Smooth muscle cell (in vitro differentiated cells): ENCODE results near the gene SUPT6H. TPM values are rescaled to one million over a fixed set of nuclear protein-coding genes. Genes with fewer than 3 reads are reported as not detected.

ENCODE experiments used
- DNase-seq: peaks from one replicate; lab custom pipeline; 2025; ENCODE audit not compliant: unreplicated experiment; lab: John Stamatoyannopoulos, UW
- H2AFZ ChIP-seq: fragments of 200-600 bp; sonication (generic); 2 replicates; pipeline ENCODE4 v1.6.0; 2016; ENCODE audit warnings: antibody characterized with exemption, low read depth, mild to moderate bottlenecking
- H3F3A ChIP-seq: fragments of 200-600 bp; sonication (generic); 2 replicates; pipeline ENCODE4 v1.6.0; 2017; ENCODE audit warnings: antibody characterized with exemption, low read depth
- H3K27ac ChIP-seq: fragments of 200-600 bp; sonication (generic); 2 replicates; pipeline ENCODE4 v1.5.1; 2016; ENCODE audit warnings: low read depth, mild to moderate bottlenecking
- H3K27me3 ChIP-seq: fragments of 200-600 bp; sonication (generic); 2 replicates; pipeline ENCODE4 v1.6.1; 2016; ENCODE audit warnings: low read depth, mild to moderate bottlenecking
- H3K36me3 ChIP-seq: fragments of 200-600 bp; sonication (generic); 2 replicates; pipeline ENCODE4 v1.5.1; 2016; ENCODE audit warnings: low read depth
- H3K4me1 ChIP-seq: fragments of 200-600 bp; sonication (generic); 2 replicates; pipeline ENCODE4 v1.5.1; 2016; ENCODE audit warnings: low read depth
- H3K4me2 ChIP-seq: fragments of 200-600 bp; sonication (generic); 2 replicates; pipeline ENCODE4 v1.6.0; 2016; ENCODE audit warnings: mild to moderate bottlenecking
- H3K4me3 ChIP-seq: fragments of 200-600 bp; sonication (generic); 2 replicates; pipeline ENCODE4 v1.5.1; 2016; ENCODE audit warnings: mild to moderate bottlenecking
- H3K79me2 ChIP-seq: fragments of 200-600 bp; sonication (generic); 2 replicates; pipeline ENCODE4 v1.6.0; 2016; ENCODE audit warnings: low read depth, mild to moderate bottlenecking
- H3K9ac ChIP-seq: fragments of 200-600 bp; sonication (generic); 2 replicates; pipeline ENCODE4 v1.6.0; 2016; ENCODE audit warnings: low read depth
- H3K9me3 ChIP-seq: fragments of 200-600 bp; sonication (generic); replicated peaks from 2 replicates; pipeline ENCODE4 v1.5.1; 2016; ENCODE audit warnings: low read depth
- H4K20me1 ChIP-seq: fragments of 200-600 bp; sonication (generic); 2 replicates; pipeline ENCODE4 v1.6.0; 2016; ENCODE audit warnings: low read depth
- CTCF ChIP-seq: fragments of 200-600 bp; sonication (generic); IDR thresholded peaks from 2 replicates; pipeline ENCODE4 v1.5.1; 2017; ENCODE audit warnings: borderline replicate concordance, mild to moderate bottlenecking, antibody characterized with exemption; ENCODE audit not compliant: insufficient read depth, poor library complexity, severe bottlenecking
- WGBS: methylation state at CpG from one replicate; pipeline ENCODE4 v1.1.7; 2016; ENCODE audit warnings: low lambda C conversion rate; 5-methylcytosine and 5-hydroxymethylcytosine counted together
- polyA plus RNA-seq: library from polyadenylated mRNA; unstranded; fragments of >200 nt; fragmentation: Nextera tagmentation; extraction: Ambion mirVana; gene quantifications from 2 replicates; pipeline ENCODE4 v1.2.1, GENCODE V29; 2016
- total RNA-seq: library from RNA; depleted of rRNA; stranded (reverse); fragments of >200 nt; gene quantifications from 2 replicates; pipeline ENCODE4 v1.2.3, GENCODE V29; 2014

Gene SUPT6H
- total and polyA plus RNA-seq, 2 experiments from 2014 or later: 22.4 to 64.0 TPM

DNA sequence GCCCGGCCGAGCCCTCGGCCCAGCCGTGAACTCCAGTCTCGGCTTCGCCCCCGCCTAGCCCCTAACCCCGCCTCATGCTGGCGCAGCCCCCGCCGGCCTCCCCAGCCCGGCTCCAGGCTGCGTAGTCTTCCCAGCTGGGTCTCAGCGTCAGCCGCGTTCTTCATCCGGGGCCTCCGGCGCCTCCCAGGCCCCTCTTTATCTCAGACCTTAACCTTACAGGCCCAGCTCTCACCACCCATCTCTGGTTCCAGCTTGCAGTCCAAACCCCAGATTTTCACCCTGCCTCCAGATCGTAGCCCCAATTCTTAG lies 49.7 kb downstream of the SUPT6H start, which contains the start of gene PROCA1:
PROCA1 (minus strand) TSS at position 166 of the 309 bp plus-strand sequence. CDS start 228 bp downstream, outside the sequence.
- Histone ChIP-seq H3K9me3 (no peaks in the 10 kb centered on the region), H3K27me3 (no peaks in the 10 kb centered on the region), H3K79me2 (peaks cover 12% of the 10 kb centered on the region), H3F3A (peaks cover 29% of the 10 kb centered on the region), H4K20me1 (peaks cover 23% of the 10 kb centered on the region), H3K4me3 (peak within 1 kb of the TSS; percentile 66), H3K9ac (peak within 1 kb of the TSS; percentile 63), H3K36me3 (no peaks in the 10 kb centered on the region), H3K4me1 (peaks cover 18% of the 10 kb centered on the region), H3K27ac (peak within 1 kb of the TSS; percentile 81), H3K4me2 (peak within 1 kb of the TSS; percentile 96), H2AFZ (no peak within 1 kb of the TSS)
- whole genome bisulfite sequencing: 0% methylated on average over 19 of the region's 20 CpGs
- DNase-seq: no peak
- TF ChIP-seq CTCF: no peak

DNA sequence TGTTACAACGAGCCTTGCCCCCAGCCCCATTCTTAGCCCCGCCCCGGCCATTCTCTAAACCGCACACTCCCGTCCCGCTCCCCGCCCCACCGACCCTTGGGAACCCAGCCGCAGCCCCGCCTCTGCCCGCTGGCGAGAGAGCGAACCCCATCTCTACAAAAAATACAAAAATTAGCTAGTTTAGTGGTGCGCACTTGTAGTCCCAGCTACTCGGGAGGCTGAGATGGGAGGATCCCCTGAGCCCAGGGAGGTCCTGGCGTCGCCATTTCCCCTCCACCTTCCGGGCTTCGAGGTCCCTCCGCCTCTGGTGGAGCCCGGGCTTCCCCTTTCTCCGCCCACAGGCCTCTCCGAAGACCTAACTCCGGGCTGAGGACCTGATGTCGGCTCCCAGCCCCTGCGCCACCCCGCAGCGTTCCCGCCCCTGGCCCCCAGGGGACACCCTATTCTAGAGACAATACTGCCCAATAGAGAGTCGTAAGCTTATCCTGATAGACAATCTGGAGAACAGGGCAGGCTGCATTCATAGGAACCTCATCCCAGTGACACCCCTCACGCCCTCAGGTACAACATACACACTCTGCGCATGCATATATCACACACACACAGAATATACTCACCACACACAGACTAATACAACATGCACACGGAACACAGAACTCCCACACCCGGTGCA lies 50.2 kb downstream of the SUPT6H start:
- Histone ChIP-seq H3K4me3 (peak overlapping the region; percentile 66), H3K9me3 (no peaks in the 10 kb centered on the region), H3F3A (peaks cover 29% of the 10 kb centered on the region), H3K27me3 (no peaks in the 10 kb centered on the region), H4K20me1 (peaks cover 26% of the 10 kb centered on the region), H3K4me2 (peak overlapping the region; percentile 96), H3K9ac (peak overlapping the region; percentile 63), H3K27ac (peak overlapping the region; percentile 81), H3K36me3 (no peaks in the 10 kb centered on the region), H3K4me1 (peaks cover 18% of the 10 kb centered on the region), H2AFZ (no peak overlapping the region), H3K79me2 (peaks cover 17% of the 10 kb centered on the region)
- WGBS: 18% methylated on average over 24 of the region's 34 CpGs
- peak; percentile 35 for DNase-seq
- no peak for TF ChIP-seq CTCF

DNA sequence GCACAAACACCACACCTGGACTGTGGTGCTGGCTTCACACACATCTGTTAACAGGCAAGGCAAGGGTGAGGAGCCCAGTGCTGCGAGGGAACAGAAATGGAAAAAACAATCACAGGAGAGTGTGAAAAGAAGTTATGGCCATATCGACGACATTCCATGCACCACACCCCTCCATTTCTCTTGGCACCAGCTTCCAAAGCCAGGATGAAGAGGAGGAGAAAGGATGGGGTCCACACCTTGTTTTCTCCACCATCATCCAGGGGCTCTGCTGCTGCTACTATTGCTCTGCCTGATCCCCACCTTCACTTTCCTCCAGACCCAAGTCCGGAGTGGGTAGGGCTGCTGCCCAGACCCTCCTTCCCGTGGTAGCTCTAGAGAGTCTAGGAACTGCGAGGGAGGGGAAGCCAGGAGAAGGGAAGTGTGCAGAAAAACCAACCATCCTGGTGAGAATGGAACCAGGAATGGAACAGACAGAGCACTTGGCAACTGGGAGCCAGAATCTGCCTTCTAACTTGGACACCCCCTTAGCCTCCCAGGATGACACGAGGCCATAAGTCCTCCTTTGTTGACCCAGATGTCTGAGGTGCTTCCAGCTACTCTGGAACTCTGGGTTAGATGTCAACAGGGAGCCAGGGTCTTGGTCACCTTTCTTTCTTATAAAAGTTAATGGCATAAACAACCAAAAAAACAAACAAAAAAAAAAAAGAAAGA lies 50.9 kb downstream of the SUPT6H start:
- H3F3A ChIP-seq: peaks cover 29% of the 10 kb centered on the region
- no peaks in the 10 kb centered on the region for H3K27me3 ChIP-seq
- H3K4me1 ChIP-seq: peaks cover 18% of the 10 kb centered on the region
- peak overlapping the region; percentile 96 for H3K4me2 ChIP-seq
- no peak for DNase-seq
- H4K20me1 ChIP-seq: peaks cover 26% of the 10 kb centered on the region
- no peak overlapping the region for H3K9ac ChIP-seq
- no peaks in the 10 kb centered on the region for H3K9me3 ChIP-seq
- H3K27ac ChIP-seq: peak overlapping the region; percentile 81
- H2AFZ ChIP-seq: no peak overlapping the region
- no peak for TF ChIP-seq CTCF
- peaks cover 20% of the 10 kb centered on the region for H3K79me2 ChIP-seq
- 79% methylated on average over 7 of the region's 7 CpGs for WGBS
- H3K4me3 ChIP-seq: no peak overlapping the region
- no peaks in the 10 kb centered on the region for H3K36me3 ChIP-seq
